Amygdala (tissue), 56 donors: ENCODE measurements around the gene CENPF.
A peak's percentile ranks its signal among the peaks of the same experiment; 100 is the strongest.
"Not testable (repeated sequence)": the region's sequence is repeated elsewhere in the genome, so short reads cannot be mapped to it uniquely, and the experiment has no call there.

Experiments used
- DNase-seq, 56 donors: peaks; one replicate each; lab custom pipeline; 2025; lab: John Stamatoyannopoulos, UW

Gene CENPF

GRCh38 chr1:214602764-214603657, at the start of gene CENPF:
TSS of gene CENPF (plus strand) at chr1:214603195. CDS start at chr1:214613755, 10,560 bp downstream.
- peak; percentile 71 to 98 (median 90) for DNase-seq

GRCh38 chr1:214557952-214558735, 44.9 kb upstream of the CENPF start:
- DNase-seq: no peak

GRCh38 chr1:214563881-214564280, 39.1 kb upstream of the CENPF start:
- DNase-seq: no peak

GRCh38 chr1:214565310-214565709, 37.7 kb upstream of the CENPF start:
- no peak for DNase-seq

- no peak for DNase-seq
These were observed 36.6 kb upstream of the CENPF start for GRCh38 chr1:214566158-214567104.

GRCh38 chr1:214567481-214567980, 35.5 kb upstream of the CENPF start:
- DNase-seq: no peak

- DNase-seq: no peak
These were observed 34.7 kb upstream of the CENPF start for GRCh38 chr1:214568328-214568727.

GRCh38 chr1:214569357-214570004, 33.5 kb upstream of the CENPF start:
- no peak for DNase-seq

GRCh38 chr1:214570442-214570841, 32.6 kb upstream of the CENPF start:
- no peak for DNase-seq

- DNase-seq: no peak
These were observed 31.7 kb upstream of the CENPF start for GRCh38 chr1:214571281-214571680.

- no peak for DNase-seq
These were observed 29.3 kb upstream of the CENPF start for GRCh38 chr1:214573386-214574318.

- DNase-seq: no peak
These were observed 28.2 kb upstream of the CENPF start for GRCh38 chr1:214574598-214575411.

GRCh38 chr1:214576120-214576519, 26.9 kb upstream of the CENPF start:
- DNase-seq: not testable (repeated sequence)

- no peak for DNase-seq
These were observed 23.8 kb upstream of the CENPF start for GRCh38 chr1:214579183-214579582.

GRCh38 chr1:214581785-214582184, 21.2 kb upstream of the CENPF start:
- no peak for DNase-seq

- DNase-seq: no peak
These were observed 20.6 kb upstream of the CENPF start for GRCh38 chr1:214582289-214582891.

GRCh38 chr1:214583113-214583512, 19.9 kb upstream of the CENPF start:
- no peak for DNase-seq
